SIG-M5 treated with dmso at 0.1 percent for 504 hours (cell line): ENCODE data around the gene RPS6KA6.

Experiments
- DNase-seq: peaks from one replicate; lab custom pipeline; 2025; ENCODE audit not compliant: unreplicated experiment; lab: John Stamatoyannopoulos, UW

Gene RPS6KA6

DNA sequence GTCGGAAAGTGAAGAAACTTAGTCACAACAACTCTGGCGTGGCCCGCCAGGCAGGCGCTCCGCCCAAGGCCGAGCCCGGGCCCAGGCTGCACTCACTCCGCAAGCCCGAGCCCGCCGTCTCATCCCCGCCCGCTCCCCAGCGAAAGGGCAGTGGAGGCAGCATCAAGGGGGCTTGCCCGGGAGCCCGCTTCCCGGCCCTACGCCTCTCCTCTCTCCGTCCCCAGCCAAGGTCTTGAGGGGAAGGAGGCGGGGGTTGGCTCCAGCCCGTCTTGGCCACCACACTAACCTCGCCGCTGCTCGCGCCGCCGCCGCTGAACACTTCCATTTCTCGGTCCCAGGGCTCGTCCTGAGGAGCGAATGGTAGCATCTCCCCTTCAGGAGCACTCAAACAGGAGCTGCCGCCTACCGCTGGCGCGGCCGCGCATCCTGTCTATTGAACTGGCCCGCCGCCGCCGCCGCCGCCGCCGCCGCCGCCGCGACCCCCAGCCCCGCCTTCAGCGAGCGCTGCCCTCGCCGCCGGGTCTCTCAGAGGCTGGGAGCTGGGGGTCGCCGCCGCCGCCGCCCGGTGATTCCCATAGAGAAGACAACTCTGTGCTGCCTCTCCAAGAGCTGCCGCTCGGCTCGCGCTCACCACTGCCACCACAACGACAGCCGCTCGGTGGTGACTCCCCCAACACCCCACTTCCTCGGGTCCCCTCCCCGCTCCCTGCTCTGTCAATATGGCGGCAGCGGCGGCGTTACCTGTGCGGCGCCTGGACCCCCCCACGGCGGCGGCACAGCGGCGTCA is at the start of gene RPS6KA6:
TSS of gene RPS6KA6 (minus strand) at position 667 of the 787 bp plus-strand sequence. CDS start at position 367, 300 bp downstream.
- no peak for DNase-seq

DNA sequence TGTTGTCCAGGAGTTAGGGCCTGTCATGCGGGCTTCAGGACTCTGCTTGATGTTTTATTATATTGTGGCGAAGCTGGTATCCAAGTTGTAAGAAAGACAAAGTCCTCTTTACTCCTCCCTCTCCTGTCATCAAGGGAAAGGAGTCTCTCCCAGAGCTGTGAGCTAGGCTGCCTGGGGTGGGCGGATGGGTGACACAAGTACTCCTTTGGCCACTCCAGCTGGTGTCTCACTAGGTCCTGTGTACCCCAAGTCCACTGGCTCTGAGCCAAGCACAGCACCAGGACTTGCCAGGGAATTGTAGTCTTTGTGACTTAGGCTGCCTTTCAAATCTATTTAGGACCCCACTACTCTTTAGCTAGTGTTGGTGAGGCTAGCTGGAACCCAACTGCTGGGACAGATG is 36.7 kb upstream of the RPS6KA6 start:
- DNase-seq: no peak

DNA sequence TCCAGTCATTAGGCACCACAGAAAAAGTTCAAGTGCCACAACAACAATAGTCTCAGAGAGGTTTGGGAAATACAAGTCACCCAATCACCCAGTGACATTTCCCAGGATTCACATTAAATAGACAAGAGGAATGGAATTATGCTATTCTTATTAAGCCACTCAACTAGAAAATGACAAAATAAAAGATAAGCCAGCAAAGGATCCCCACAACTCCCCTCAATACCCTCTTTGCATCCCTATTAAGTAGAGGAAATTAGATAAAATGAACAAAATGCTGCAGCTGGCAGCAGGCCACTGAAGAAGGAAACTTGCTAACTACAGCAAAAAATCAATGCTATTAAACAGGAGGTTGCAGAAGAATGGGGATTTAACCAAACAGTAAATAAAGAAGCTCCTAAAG is 35.3 kb upstream of the RPS6KA6 start:
- DNase-seq: no peak

DNA sequence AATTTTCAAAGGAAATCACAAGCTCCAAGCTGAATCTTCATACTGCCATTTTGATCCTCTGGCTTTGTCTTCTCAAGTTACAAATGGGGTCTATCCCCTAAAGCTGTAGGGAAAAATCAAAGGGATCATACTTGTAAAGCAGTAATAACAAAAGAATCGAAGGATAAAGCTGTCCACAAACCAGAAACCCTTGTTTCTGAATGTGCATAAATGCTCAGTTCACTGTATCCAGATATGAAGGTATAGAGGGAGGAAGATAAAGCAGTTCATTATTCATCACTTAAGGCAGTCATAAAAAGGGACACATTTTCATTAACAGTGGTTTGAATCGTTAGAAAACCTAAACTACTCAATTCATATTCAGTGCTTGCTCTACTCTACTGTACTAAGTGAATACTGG is 33.2 kb upstream of the RPS6KA6 start:
- DNase-seq: no peak

DNA sequence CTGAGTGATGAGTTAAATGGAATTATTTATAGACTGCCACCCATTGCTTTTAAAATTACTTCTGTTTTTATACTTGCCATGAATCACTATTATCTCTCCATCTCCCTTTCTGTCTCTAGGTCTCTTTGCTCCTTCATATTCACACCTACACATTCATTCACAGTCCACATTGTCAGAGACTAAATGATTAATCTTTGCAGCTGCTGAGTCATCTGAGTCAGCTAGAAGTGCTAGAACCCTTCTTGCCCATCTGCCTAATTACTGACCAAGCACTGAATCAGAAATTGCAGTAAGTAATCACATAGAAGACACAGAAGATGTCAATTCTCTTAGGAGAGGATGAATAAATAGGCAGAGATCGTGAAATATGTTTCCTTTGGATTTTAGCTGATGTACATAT is 31.6 kb upstream of the RPS6KA6 start:
- DNase-seq: no peak

DNA sequence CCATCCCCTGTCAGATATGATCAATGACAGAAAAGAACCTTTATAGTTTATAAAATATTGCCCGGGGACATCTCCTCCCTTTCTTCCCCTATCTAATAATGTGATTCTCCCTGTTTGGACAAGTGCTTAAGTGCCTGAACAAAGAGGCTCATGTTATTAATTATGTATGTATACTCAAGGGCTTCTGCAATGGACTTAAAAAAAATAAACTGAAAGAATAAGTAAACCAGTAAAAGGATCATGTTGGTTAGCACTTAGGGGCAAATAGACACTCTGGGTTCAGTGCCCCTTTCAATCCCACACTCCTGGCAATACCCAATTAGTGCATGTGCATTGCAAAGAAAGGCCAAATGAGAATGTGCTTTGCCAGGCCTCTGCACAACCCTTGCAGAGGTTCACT is 30.7 kb upstream of the RPS6KA6 start:
- no peak for DNase-seq

DNA sequence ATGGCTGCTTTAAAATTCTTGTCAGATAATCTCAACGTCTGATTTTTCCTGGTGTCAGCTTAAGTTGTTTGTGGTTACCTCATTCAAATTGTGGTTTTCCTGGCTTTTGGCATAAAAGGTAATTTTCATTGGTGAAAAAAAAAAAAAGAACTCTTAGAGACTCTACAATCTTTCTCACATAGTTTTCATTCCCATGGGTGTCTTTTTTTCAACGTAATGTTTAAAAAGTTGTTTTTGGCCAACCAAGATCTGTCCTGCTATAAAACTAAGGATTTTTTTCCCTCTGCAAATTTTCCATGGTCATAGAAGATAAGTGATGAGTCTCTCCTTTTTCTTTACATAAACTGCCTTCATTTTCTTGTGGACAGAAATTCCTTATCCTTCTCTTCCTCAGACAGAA is 28.9 kb upstream of the RPS6KA6 start:
- DNase-seq: no peak

DNA sequence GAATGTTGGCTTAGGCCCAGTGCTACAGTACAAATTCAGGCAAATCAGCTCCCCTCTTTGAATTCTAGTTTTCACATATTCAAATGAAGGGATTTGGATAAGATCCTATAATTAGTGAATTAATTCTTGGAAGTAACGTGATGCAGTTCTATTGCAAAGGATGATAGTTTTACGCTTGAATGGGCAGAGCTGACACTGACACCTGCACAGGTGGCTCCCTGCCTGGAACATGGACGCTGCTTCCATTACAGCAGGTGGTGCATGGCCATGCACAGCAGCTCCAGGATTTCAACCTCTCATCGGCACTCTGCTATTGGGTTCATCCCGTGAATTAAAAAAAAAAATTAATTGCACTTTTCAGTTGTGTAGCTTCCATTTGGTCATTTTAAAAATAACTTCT is 28.4 kb upstream of the RPS6KA6 start:
- no peak for DNase-seq

DNA sequence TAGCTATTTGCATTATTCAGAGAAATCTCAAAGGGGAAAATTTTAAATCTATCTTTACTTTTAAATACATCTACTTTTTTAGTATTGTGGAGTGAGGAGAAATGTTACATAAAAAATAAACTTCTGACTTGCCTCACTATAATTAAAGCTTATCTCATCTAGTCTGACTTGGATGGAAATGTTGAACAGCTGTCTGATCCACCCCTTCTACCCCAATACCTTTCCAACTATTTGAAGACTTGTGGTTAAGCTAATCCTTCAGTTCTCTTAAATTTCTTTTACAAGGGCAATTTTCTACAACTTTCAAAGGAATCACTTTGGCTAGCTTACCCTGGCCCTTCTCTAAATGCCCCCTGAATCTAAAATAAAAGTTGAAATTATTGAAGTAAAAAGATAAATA is 17.3 kb upstream of the RPS6KA6 start:
- no peak for DNase-seq

DNA sequence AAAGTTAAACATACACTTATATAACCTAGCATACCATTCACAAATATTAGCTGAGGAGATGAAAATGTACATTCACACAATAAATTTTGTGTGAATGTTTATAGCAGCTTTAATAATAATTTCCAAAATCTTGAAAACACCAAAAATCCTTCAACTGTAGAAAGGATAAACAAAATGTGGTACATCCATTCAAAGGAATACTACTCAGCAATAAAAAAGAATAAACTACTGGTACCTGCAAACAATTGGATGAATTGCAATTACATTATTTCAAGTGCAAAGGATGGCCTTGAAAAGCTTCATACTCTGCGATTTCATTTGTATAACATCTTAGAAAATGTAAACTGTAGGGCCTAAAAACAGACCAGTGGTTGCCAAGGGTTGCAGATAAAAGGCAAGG is 11.7 kb upstream of the RPS6KA6 start:
- DNase-seq: no peak

DNA sequence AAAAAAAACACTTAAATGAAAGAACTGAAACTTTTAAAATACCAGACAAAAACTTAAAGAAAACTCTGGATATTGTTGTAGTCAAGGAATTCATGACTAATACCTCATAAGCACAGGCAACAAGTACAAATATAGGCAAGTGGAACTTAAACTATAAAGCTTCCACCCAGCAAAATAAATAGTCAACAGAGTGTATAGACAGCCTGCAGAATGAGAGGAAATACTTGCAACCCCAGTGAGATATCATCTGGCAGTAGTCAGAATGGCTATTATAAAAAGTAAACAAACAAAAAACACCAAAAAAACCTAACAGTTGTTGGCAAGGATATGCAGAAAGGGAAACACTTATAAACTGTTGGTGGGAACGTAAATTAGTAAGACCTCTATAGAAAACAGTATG is 9.6 kb upstream of the RPS6KA6 start:
- DNase-seq: no peak

DNA sequence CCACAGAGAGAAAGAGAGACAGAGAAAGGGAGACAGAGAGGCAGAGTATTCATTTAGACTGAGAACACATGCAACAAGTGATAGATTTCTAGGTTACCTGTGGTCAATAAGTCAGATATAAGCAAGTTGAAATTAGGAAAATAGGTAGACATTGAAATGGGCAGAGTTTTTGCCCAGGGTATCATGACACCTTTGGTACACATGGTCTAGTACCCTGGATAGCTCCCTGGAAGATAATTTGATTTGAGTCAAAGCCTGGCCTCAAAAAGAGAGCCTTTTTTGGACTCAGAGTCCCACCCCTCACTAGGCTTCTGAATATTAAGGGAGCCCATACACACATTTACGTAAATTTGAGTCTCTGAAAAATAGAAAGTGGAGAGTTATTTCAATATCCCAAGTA is 4.0 kb upstream of the RPS6KA6 start:
- no peak for DNase-seq

DNA sequence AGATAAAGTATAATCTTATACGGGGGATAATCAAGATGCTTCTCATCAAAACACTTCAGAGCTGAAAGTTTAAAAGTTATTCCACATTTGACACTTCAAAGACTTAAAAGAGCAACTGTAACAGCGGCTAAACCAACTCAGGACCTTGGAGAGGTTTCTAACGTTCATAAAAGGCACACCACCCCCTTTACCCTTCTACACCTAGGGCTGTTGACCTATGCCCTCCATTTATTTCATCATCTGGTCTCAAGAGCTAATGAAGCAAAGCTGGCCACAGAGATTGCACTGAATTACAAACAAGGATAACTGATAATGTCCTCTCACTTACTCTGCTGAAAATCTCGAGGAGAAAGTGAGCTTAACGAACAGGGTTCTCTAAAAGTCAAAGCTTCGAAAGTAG is 1.1 kb upstream of the RPS6KA6 start:
- DNase-seq: no peak

DNA sequence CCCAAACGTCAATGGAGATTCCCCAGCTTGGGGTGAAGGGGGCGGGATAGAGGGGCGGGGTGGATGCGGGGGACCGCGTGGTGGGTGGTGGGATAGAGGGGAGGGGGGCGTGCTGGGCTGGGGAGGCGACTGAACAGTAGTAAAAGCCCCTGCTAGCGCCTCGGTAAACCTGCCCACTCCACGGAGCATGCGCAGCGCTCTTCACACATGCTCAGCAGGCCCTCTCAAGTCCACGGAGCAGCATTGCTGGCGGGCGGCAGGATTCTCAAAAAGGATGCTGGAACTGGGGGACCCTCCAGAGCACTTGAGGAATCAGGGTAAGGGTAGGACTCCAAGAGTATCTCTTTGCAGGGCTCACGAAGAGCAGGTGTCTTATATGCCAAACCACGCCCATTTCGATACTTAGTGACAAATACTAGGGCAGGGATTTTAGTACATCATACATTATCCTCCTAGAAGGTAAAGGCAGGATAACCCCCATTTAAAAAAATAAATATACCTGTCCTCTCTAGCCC is 378 bp upstream of the RPS6KA6 start:
- DNase-seq: no peak

DNA sequence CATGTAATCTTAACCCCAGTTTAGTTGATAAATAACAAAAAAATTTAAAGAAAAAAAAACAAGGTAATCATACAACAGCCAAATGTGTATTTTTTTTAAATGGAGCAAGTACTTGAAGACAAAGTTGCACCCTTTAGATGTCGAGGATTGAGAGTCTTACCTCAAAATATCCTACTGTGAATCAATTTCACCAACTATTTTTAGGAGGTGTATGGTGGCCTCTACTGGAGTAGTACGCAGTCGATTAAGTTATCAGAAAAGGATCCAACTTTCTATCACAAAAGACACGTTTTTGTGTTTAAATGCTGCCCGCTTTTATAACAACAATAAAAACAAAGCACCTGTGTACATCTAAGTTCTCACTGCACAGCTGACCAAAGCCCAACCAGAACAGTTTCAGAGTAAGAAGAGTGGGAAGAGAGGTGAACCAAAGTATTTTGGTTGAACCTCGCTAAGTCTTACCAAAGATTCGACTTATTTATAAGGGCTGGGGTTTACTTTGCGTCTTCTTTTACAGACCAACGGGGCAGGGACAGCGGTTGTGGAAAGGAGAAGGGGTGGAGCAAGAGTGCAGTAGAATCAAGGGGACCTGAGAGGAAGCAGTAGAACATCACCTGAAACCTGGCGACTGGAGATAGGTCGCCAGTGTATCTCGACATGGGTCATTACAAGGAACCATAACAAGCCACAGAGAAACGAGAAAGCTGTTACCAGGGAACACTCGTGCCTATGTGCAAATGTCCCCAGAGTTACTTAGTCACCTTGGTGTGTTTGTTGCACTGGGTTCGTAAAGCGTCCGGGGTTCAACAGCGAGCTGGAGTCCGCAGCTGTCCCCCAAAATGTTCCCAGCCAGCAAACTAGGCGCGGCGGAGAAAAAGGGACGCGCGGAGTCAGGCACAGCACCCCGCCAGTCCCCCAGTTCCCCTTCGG is 1.1 kb downstream of the RPS6KA6 start:
- no peak for DNase-seq

DNA sequence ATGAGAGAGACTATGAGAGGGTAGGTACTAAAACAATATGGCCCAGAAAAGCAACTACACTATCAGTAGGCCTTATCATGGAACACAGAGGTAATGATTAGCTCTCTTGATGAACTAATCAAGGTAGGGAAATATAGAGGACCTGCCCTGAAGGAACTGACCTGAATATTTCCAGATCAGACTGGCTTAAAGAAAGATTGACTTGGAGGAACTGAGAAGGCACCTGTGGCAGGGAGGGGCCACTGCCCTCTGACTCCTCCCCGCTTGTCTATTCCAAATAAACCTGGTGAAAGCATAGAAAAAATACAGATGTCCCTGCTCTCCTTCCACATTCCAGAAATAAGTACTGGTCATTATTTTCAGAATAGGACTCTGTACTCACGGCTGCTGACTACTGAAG is 5.5 kb downstream of the RPS6KA6 start:
- DNase-seq: no peak

DNA sequence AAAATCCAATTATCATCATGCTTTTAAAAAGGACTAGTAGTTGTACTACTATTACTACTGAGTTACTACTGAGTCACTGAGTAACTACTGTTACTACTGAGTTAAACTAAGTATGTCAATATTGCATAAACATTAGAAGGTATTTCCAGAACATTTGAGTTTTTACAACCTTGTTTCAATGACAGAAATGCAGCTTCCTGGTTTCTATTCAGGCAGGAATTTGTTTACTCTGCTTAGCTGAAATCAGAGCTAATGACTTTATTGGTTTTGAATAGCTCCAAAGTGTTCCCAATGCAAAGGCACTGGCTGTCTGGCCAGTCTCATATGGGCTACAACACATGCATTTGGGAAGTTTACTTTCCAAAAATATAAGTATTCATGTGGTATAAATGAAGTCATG is 12.0 kb downstream of the RPS6KA6 start:
- no peak for DNase-seq

DNA sequence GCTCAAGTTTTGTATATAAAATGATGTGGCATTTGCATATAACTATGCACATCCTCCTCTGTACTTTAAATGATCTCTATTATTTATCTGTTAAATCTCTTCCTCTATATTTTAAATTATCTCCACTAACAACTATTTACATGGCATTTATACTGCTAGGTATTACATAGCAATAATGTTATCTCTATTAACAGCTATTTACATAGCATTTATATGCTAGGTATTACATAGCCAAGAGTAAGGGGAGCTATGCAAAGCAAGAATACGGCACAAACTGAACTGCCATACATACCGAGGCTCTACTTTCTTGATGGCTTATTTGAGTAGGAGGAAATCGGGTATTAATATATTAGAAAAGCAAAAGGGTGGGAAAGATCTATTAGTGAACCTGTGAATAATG is 12.7 kb downstream of the RPS6KA6 start:
- no peak for DNase-seq

DNA sequence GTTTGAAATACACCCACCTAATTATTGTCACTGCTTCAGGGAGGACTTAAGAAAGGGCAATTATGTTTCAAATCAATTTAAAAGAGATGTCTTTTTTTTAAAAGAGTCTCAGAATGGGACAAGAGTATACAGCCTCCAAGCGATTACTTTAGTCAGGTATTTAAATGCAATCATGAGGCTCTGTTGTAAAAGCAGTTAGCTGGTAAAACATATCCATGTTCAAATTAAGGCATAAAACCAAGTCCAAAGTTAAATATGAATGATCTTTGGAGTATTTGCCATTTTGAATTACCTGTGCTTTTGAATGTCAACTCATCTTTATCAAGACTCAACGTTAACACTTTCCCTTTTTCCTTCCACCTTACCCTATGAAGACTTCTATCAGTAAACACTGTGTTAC is 13.7 kb downstream of the RPS6KA6 start:
- DNase-seq: no peak

DNA sequence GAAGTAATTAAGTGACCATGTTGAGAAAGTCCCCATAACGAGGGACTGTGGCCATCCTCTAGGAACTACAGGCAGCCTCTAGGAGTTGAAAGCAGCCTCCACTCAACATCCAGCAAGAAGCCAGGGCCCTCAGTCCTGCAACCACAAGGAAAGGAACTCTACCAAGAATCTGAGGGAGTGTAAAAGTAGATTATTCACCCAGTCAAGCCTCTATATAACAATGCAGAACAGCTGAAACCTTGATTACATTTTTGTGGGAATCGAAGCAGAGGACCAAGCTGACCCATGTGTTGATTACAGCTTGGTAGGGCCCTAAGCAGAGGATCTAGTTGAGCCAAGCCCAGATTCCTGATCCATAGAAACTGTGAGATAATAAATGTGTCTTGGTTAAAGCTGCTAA is 17.1 kb downstream of the RPS6KA6 start:
- DNase-seq: no peak

DNA sequence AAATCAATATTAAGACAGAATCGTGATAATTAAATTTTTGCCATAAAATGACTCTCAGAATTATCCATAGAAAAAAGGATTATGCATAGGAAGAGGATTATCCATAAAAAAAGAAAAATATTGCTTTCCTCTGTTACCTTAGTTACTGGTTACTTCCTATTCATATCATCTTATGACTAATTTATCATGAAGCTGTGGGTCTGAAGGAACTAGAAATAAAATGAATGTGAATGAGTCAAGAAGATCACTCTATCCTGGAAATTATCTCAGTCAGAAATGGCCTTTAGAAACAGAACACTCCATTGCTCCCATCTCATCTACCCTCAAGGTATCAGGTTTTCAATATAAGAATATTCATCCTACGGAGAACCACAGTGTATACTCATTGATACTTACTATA is 19.4 kb downstream of the RPS6KA6 start:
- DNase-seq: no peak

DNA sequence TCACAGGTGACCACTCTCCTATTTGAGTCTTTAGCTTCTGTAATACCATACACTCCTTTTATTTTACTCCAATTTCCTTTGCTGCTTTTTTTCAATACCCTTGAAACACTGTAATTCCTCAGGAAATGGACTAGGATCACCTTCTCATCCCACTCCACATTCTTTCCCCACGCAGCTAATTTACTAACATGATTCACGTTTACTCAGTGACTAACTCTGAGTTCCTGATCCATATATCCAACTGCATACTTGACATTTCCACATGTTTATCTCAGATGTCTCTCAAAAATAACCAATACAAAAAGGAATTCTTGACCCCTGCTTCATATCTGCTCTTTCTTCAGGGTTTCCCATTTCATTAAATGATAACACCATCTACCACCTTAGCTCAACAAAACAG is 19.9 kb downstream of the RPS6KA6 start:
- DNase-seq: no peak
